NCI-H1436 (cell line): Measurements from ENCODE around the gene KDF1.
A peak's percentile ranks its signal among the peaks of the same experiment; 100 is the strongest.
"Not testable (repeated sequence)": the region's sequence is repeated elsewhere in the genome, so short reads cannot be mapped to it uniquely, and the experiment has no call there.

Experiments used
- DNase-seq: peaks from one replicate; lab custom pipeline; 2025; lab: John Stamatoyannopoulos, UW

Gene KDF1

DNA sequence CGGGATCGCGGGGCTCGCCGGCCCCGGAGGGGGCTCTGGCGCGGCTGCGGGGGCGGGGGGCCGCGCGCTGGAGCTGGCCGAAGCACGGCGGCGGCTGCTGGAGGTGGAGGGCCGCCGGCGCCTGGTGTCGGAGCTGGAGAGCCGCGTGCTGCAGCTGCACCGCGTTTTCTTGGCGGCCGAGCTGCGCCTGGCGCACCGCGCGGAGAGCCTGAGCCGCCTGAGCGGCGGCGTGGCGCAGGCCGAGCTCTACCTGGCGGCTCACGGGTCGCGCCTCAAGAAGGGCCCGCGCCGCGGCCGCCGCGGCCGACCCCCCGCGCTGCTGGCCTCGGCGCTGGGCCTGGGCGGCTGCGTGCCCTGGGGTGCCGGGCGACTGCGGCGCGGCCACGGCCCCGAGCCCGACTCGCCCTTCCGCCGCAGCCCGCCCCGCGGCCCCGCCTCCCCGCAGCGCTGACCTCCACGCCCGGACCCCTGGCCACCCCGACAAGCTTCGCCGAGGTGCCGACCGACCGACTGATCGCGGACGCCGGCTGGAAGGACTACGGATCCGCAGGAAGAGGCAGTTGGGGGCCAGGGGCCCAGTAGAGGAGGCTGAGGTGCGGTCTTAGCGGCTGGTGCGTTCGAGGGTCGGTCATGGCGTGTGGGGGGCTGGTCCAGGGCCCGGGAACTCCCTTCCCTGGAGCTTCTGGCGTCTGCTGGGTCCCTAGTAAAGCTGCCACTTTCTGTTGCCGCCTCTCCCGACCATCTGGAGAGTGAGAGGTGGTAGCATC is 33.9 kb upstream of the KDF1 start:
- DNase-seq, result peak; percentile 6

DNA sequence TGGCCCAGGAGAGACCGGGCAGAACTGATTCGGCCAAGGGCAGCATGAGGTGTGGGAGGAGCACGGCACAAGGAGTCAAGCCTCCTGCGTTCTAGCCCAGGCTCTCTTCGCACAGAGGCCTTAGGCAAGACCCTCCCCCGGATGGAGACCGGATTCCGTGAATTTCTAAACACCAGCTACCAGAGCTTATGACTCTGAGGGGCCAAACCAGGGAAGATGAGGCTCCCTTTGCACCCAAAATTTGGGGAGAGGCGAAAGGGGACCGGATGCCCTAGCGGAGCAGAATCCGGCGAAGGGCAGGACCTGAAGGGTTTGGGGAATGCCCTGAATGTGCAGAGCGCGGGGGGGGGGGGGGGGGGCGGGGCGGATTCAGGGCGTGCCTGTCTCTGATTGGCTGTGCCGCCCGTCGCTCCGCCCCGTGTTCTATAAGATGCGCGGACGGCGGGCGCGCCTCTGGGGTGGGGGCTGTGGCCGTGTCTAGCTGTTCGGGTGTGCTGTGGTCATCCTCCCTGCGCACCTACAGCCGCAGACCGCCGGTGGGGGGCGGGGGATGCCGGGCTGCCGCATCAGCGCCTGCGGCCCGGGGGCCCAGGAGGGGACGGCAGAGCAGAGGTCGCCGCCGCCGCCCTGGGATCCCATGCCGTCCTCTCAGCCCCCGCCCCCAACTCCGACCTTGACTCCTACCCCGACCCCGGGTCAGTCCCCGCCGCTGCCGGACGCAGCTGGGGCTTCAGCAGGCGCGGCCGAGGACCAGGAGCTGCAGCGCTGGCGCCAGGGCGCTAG is 33.2 kb upstream of the KDF1 start, which contains the start of gene TRNP1:
Gene TRNP1, plus strand, starts transcription at position 456 of the 783 bp plus-strand sequence. Its CDS starts 95 bp downstream, at position 551.
- DNase-seq, result peak; percentile 52

DNA sequence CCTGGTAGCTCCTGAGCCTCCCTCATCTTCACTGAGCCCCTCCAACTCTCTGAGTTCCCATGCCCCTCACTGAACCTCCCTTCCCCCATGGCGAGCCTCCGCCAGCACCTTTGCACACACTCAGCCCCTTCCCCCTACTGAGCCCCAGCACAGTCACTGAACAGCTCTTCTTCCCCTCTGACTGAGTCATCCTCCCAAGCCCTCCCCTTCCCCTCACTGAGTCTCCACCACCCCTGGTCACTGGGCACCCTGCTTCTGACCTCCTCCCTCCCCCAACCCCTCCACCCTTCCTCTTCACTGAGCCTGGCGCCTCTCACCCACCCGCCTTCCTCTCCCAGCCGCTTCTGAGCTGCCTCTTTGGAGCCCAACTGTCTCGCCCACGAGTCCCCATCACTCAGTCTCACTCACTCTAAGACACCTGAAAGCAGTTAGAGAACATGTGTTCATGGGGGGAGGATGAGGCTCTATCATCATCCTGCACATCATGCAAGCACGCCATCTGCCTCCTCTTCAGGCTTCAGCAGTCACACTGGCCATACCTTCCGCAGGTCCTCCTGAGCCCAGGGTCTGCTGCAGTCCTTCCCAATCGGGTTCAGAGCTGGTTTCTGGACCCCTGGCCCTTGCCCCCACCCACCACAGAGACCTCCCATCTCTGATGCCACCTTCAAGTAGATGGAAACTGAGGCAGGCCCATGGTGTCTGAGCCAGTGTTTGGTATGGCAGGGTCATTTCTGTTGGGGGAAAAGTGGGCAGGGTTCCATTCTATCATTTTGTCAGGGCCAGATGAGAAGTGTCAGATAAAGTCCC is 31.2 kb upstream of the KDF1 start:
- no peak for DNase-seq

DNA sequence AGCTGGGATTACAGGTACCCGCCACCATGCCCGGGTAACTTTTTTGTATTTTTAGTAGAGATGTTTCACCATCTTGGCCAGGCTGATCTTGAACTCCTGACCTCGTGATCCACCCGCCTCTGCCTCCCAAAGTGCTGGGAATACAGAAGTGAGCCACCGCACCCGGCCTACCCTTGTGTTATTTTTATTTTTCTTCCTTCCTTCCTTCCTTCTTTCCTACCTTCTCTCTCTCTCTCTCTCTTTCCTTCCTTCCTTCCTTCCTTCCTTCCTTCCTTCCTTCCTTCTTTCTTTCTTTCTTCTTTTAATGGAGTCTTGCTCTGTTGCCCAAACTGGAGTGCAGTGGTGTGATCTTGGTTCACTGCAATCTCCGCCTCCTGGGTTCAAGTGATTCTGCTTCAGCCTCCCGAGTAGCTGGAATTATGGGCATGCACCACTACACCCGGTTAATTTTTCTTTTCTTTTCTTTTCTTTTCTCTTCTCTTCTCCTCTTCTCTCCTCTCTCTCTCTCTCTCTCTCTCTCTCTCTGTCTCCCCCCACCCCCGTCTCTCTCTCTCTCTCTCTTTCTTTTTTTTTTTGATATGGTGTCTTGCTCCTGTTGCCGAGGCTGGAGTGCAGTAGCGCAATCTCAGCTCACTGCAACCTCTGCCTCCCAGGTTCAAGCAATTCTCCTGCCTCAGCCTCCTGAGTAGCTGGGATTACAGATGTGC is 29.3 kb upstream of the KDF1 start:
- not testable (repeated sequence) for DNase-seq

DNA sequence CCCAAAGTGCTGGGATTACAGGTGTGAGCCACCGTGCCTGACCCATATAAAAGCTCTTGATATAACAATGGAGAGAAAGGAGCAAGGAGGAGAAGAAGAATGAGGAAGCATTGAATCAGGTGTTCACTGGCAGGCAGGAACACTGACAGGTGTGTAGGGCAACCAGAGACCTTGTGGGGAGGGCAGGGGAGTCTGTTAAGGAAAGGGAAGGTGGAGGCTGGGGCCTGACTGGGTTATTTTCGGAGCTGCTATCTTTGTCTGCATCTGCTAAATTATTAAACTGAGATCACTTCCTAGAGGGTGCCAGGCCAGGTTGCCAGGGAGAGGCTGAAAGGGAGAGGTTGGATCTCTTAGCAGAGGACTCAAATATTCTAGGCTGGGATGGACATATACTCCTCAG is 26.4 kb upstream of the KDF1 start:
- no peak for DNase-seq

DNA sequence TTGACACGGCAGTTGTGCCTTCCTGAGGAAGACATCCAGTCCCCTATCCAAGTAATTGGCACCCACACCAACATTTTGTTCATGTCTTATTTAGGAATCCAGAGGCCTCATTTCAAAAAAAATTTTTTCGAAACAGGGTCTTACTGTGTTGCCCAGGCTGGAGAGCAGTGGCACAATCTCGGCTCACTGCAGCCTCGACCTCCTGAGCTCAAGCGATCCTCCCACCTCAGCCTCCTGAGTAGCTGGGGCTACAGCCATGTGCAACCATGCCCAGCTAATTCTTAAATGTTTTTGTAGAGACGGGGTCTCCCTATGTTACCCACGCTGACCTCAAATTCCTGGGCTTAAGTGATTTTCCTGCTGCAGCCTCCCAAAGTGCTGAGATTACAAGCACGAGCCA is 24.0 kb upstream of the KDF1 start:
- DNase-seq, result no peak

DNA sequence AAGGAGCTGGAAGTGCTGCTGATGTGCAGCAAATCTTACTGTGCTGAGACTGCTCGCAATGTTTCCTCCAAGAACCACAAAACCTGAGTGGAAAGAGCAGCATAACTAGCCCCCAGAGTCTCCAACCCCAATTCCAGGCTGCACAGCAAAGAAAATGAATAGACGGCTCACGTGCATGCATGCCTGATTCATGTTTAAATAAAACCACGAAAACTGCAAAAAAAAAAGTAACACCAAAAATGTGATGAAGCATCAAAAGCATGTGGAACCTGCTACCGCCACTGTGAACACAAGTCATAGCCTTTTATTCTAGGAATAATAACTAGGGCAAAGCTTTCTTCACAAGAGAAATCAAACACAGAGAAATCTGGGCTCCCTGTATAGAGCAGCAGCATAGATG is 23.6 kb upstream of the KDF1 start:
- DNase-seq, result no peak

DNA sequence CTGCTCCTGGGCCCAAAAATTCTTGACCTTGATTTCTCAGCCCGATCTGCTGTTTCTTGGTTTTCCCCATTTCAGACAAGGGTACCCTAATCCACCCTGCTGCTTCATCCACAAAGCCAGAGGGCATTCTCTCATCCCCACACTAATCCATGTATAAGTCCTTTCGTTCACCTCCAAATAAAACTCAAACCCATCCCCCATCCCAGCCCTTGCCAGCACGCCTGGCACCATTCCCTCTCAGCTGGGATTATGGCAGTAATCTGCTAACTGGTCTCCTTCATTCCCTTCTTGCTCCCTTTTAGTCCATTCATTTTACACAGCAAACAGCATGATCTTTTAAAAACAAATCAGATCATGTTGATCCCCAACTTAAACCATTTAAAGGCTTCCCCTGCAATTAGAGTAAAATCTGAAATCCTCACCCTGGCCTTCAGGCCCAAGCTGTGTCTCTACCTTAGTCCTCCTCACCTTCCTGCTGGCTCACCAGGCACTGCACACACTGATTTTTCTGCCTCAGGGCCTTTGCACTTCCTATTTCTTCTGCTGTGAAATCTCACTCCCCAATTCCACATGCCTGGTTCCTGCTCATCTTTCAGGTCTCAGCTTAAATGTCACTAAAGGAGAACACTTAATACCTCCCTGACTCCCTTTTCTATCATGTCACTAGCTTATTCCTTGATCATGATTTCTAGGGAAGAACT is 21.0 kb upstream of the KDF1 start:
- DNase-seq, result no peak

DNA sequence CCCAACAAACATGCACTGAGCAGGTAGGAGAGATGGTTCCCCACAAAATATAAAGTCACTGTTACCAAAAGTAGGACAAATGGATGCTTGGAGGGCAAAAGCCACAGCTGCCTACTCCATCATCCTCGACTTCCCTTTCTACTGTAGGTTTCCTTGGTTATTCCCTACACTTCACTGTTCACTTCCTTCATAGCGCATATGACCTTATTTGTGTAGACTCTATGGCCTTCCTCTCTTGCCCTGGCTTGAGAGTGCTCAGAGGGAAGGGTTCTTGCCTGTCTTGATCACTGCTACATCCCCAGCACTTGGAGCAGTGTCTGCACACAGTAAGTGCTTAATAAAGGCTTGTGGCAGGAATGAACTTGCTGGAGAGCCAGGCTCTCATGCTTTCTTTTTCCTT is 18.6 kb upstream of the KDF1 start:
- DNase-seq, result no peak

DNA sequence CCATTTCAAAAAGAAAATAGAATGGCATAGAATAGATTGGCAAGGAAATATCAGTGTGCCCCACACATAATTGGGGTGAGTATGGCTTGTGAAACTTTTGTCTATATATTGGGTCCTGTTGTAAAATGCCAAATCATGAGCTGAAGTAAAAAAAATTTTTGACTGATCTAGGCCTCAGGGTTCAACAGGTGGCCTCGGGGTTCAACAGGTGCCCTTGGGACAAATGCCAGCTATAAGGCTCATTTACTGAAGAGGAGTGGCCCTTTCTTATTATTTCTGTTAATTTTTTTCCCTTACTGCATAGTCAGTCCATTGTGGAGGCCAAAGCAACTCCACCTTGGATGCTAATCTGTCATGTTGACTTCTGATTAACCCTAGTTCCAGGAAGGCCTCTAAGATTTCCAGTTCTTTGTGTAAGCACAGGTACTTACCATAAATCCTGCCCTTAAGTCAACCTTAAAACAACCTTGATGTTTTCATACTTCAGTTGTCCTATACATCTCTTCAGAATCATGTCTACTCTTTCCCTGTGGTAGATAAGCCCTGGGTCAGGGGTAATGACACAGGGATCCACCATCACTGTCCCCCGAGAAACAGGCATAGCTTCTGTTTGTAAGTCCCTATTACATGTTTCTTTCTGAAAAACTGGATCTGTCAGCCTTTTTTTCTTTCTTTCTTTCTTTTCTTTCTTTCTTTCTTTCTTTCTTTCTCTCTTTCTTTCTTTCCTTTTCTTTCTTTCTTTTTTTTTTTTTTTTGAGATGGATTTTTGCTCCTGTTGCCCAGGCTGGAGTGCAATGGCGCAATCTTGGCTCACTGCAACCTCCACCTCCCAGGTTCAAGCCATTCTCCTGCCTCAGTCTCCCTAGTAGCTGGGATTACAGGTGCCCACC is 16.6 kb upstream of the KDF1 start:
- DNase-seq, result no peak

DNA sequence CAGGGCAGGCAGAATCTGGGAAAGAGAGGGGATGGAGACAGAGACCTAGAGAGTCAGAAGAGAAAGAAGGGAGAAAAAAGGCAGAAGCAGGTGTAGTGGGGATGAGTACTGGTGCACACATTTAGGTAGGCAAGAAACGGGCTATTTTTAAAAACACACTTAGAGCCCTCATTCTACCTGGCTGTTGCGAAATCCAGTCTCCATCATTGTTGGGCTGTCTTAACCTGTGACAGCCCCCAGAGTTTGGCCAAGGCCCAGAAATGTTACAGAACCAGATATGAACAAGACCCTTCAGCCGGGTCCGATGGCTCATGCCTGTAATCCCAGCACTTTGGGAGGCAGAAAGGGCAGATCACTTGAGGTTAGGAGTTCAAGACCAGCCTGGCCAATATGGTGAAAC is 12.6 kb upstream of the KDF1 start:
- no peak for DNase-seq

DNA sequence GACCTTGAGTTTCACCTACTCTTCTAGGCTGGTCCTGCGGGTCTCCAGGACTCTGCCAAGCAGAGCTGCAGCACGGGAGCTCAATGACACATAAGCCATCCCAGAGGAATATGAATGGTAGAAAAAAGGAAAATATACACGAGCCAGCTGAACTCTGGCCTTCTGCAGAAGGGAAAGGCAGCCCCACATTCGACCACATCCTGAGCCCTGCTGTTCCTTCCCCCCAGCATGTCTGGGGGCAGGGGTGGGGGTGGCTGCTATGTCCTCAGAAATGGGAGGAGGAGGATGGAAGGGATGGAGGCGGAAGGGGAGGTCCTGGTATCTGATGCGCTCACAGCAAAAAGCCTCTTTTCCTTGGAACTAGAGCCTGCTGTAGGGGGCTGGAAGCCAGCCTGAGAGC is 12.1 kb upstream of the KDF1 start:
- DNase-seq, result no peak

DNA sequence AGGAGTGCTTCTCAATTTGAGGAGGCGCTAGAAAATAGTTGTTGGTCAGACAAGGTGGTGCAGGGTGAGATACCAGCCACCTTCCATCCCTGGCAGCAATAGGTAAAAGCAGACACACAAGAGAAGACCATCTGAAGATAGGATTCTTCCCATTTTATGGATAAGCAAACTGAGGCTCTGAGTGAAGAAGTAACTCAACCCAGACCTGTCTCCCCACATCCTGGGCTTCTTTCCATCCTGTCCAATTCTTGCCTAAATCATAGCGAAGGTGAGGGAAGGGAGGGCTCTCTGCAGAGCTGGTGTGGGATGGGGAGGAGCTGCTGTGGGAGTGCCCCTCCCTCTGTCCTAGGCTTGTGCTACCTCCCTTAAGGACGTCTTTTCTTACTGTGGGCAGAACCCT is 11.3 kb upstream of the KDF1 start:
- no peak for DNase-seq

DNA sequence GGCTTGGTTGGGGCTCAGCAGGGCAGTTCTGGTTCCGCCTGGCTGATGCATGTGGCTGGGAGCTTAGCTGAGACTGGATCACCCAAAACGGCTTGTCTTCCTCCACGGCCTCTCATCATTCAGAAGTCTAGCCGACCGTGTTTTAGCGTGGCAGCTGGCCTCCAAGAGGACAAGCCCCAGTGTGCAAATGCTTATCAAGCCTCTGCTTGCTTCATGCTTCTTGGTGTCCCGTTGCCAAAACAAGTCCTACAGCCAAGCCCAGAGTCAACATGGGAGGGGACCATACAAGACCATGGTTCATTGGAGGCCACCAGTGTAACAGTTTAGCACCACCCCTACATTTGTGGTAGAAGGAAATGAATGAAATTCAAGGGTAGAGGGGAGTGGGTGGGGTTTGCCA is 10.5 kb upstream of the KDF1 start:
- DNase-seq, result no peak

DNA sequence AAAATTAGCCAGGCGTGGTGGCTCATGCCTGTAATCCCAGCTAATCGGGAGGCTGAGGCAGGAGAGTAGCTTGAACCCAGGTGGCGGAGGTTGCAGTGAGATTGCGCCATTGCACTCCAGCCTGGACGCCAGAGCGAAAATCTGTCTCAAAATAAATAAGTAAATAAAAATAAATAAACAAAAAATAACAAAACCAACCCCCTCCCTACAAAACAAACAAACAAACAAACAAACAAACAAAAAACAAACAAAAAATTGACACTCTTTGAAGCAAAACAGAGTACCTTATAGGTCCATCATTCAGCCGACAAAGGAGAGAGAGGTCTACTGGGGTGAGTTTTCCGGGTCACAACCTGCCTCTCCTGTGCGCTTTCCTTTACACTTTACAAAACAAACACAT is 5.4 kb upstream of the KDF1 start:
- no peak for DNase-seq

DNA sequence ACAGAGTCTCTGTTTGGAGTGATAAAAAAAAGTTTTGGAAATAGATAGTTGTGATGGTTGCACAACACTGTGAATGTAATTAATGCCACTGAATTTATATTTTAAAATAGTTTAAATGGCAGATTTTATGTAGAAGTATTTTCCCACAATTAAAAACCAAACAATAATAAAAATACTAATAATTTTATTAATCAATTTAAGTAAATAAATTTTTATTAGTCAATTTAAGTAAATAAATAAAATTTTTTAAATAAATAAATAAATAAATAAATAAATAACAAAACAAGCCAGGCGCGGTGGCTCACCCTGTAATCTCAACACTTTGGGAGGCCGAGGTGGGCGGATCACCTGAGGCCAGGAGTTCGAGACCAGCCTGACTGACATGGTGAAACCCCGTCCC is 4.9 kb upstream of the KDF1 start:
- no peak for DNase-seq

DNA sequence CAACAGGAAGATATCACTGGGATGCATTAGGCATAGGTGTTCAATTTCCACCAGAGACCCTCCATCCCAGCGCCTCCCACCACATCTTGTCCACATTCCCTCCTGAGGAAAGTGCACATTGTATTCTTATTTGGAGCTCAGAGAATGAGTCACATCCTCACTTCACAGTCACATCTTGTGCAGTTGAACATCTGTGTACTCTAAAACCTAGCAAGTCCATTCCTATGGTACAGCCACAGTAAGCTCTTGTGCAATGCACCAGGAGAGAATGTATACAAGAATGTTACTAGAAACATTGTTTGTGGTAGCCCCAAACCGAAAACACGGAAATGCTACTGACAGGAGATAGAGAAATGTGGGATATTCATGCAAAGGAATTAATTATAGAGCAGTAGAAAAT is 1.6 kb upstream of the KDF1 start:
- DNase-seq, result no peak

DNA sequence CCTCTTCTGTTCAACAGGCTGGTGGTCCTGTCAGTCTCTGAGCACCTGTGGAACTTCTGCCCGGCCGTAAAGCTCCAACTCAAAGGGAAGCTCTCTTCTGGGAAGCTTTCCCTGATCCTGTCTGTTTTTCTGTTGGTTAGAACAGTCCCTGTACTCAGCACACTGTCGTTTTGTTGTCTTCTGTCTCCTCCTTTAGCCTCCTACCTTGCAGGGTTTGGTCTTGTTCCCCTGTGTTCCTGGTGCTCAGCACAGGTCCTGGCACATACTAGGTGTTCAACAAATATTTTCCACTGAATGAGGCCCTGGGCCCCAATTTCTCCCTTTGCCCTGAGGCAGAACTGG is 328 bp upstream of the KDF1 start:
- DNase-seq, result no peak

DNA sequence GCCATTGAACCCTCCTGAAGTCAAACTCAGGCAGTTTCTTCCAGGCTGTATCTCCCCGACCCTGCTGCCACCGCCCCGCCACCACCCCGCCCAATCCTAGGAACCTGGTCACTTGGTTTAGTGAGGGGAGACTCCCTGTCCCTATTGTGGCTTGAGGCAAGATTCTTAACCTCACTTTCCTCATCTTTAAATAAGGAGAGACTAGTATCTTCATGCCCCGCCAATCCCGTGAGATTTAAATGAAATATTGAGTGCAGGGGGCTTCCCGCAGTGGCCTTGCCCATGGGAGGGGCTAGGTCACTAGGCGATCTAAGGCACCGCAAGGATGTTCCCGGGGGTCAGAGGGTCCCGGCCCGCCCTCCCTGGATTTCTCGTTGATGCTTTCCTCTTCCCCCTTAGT is 998 bp downstream of the KDF1 start:
- no peak for DNase-seq

DNA sequence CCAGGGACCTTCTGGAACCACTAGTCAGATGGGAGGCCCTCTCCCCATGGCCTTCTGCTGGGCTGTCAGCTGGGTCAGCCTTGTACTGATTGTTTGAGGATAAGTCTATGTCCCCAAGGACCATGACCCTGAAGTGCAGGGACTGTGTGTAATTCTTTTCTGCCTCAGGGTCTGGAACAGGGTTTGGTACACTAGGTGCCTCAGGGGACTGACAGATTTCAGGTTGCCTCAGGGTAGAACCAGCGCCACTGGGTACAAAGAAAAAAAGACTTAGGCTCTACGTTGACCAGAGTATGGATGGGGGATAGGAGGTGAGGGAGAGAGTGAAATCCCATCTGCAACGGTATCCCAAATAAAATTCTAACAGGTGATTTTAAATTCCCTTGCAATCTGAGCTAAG is 3.0 kb downstream of the KDF1 start:
- no peak for DNase-seq

DNA sequence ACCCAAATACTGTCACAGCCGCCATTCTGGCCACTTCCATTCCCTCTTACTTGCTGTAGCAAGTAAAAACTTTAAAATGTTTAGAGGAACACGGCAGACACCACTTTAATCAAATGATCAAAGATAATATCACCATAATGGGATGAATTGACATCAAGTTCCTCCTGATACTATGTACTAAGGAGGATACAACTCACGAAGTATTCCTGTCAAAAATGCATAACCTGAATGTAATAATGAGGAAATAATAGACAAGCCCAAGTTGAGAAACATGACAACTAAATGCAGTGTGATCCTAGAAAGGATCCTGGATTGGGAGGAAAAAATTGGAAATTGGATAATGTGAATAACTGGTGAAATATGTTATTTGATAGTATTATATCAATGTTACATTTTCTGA is 3.9 kb downstream of the KDF1 start:
- no peak for DNase-seq
